Measurements from ENCODE around the gene PRRT3. TPM values are rescaled to one million over a fixed set of nuclear protein-coding genes. Genes with fewer than 3 reads are reported as not detected.

The PRRT3 gene
- total and polyA plus RNA-seq, 2 of the 4 experiments (the other 2 are of a cell fraction) = 0.72 to 4.2 TPM

DNA sequence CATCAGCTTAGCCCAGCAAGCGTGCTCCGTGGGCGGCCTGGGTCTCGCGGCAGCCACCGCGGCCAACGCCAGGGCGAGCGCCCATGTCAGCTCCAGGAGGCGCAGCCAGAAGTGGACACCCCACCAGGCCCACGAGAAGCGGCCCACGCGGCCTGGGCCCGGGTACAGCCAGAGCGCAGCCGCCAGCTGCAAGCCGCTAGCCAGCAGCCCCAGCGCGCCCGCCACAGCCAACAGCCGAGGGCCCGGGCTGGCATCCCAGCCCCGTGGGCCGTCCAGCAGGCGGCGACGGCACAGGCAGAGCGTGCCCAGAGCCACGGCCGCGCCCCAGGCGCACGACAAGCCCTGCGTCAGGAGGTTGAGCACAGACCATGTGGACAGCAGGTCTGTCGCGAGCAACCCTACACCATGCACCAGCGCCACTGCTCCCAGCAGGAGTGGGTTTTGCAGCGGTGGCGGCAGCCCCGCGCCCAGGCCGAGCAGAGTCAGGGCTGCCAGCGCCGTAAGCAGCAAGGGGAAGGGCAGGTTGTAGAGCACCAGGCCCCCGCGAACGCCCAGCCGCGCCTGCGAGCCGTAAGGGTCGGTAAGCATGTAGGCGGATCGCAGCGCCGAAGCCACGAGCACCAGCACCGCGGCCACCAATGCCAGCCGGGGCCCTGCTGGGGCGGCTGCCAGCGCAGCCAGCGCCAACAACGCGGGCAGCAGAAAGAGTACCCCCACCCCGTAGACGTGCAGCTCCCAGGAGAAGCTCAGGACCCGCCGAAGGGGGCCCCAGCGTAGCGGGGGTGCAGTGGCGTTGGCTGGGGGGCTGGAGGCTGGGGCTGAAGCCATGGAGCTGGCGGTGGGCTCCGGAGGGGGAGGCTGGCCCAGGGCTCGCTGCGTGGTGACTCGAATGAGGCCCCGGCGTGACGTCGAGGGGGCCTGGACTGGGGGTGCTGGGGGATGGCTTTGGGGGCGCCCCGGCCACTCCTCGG, 4.9 kb downstream of the PRRT3 start:
- intact Hi-C loops (cut with micrococcal nuclease) = no loop called here
- peak; percentile 33 for DNase-seq
- TF ChIP-seq NFE2L2 (IDR thresholded peaks at IDR 0.05; ENCODE audit: low read depth, low read length) (no peak), FOS (IDR thresholded peaks at IDR 0.05; ENCODE audit: low read depth, low read length) (no peak), MAZ (IDR thresholded peaks at IDR 0.05; ENCODE audit: borderline replicate concordance, low read depth, low read length) (no peak), RCOR1 (IDR thresholded peaks at IDR 0.05; ENCODE audit: insufficient replicate concordance, low read length) (no peak), MXI1 (IDR thresholded peaks at IDR 0.05; ENCODE audit: borderline replicate concordance, low read depth, low read length) (peak; percentile 59; the same call in 1 of the 2 replicates), RFX5 (IDR thresholded peaks at IDR 0.05; ENCODE audit: low read depth, low read length) (no peak), BHLHE40 (IDR thresholded peaks at IDR 0.05; ENCODE audit: low read depth, low read length) (no peak), RAD21 (IDR thresholded peaks at IDR 0.05; ENCODE audit: low read length) (peak; percentile 39), SMC3 (IDR thresholded peaks at IDR 0.05; ENCODE audit: low read depth, low read length) (peak; percentile 41), CEBPB (IDR thresholded peaks at IDR 0.05; ENCODE audit: low read depth, low read length) (no peak), POLR2A (IDR thresholded peaks at IDR 0.05; ENCODE audit: low read depth, low read length) (no peak)
- TF ChIP-seq, protein P1, sequence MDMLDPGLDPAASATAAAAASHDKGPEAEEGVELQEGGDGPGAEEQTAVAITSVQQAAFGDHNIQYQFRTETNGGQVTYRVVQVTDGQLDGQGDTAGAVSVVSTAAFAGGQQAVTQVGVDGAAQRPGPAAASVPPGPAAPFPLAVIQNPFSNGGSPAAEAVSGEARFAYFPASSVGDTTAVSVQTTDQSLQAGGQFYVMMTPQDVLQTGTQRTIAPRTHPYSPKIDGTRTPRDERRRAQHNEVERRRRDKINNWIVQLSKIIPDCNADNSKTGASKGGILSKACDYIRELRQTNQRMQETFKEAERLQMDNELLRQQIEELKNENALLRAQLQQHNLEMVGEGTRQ (IDR thresholded peaks at IDR 0.05; ENCODE audit: low read depth, low read length) = no peak
- TF ChIP-seq, protein P2, sequence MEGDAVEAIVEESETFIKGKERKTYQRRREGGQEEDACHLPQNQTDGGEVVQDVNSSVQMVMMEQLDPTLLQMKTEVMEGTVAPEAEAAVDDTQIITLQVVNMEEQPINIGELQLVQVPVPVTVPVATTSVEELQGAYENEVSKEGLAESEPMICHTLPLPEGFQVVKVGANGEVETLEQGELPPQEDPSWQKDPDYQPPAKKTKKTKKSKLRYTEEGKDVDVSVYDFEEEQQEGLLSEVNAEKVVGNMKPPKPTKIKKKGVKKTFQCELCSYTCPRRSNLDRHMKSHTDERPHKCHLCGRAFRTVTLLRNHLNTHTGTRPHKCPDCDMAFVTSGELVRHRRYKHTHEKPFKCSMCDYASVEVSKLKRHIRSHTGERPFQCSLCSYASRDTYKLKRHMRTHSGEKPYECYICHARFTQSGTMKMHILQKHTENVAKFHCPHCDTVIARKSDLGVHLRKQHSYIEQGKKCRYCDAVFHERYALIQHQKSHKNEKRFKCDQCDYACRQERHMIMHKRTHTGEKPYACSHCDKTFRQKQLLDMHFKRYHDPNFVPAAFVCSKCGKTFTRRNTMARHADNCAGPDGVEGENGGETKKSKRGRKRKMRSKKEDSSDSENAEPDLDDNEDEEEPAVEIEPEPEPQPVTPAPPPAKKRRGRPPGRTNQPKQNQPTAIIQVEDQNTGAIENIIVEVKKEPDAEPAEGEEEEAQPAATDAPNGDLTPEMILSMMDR (conservative IDR thresholded peaks at IDR 0.05; ENCODE audit: low read depth, low read length) = peak; percentile 42

More for the DNA sequence above, 4.9 kb downstream of the PRRT3 start:
- Histone ChIP-seq H2BK5ac (ENCODE audit: low read depth, low read length, poor library complexity, severe bottlenecking) (no peak overlapping the region), H4K20me1 (ENCODE audit: insufficient read depth, low read length) (no peaks in the 10 kb centered on the region; the same call in 1 of the 2 replicates), H3K14ac (replicated peaks; ENCODE audit: low read depth, low read length) (no peak overlapping the region), H2AK5ac (ENCODE audit: low read depth, low read length) (peak overlapping the region; percentile 71; the same call in 1 of the 2 replicates), H4K5ac (ENCODE audit: low read depth, low read length) (peak overlapping the region; percentile 51), H3K18ac (ENCODE audit: low read depth, low read length) (no peak overlapping the region; the same call in 1 of the 2 replicates), H3K4me1 (ENCODE audit: control insufficient read depth, insufficient read depth, low read length) (peaks cover 10% of the 10 kb centered on the region; the same call in 1 of the 2 replicates), H3K23ac (ENCODE audit: low read depth, low read length) (0 out of 2 replicates have a peak overlapping the region, but pooled peaks have one; percentile 55), H2AFZ (replicated peaks; ENCODE audit: low read length, poor library complexity) (peak overlapping the region; percentile 93), H3K9me3 (ENCODE audit: control insufficient read depth, insufficient read depth, low read length) (no peaks in the 10 kb centered on the region), H3K4me2 (ENCODE audit: low read depth, low read length) (peak overlapping the region; percentile 79), H2AK9ac (replicated peaks; ENCODE audit: low read depth, low read length, poor library complexity) (peak overlapping the region; percentile 92), H3K4ac (ENCODE audit: low read depth, low read length) (peak overlapping the region; percentile 78), H2BK120ac (ENCODE audit: low read depth, low read length) (peak overlapping the region; percentile 19), H3K36me3 (ENCODE audit: control insufficient read depth, insufficient read depth, low read length) (peaks cover 5% of the 10 kb centered on the region; the same call in 1 of the 2 replicates), H3K4me3 (ENCODE audit: insufficient read depth, low read depth, low read length) (peak overlapping the region; percentile 49), H2BK15ac (ENCODE audit: low read depth, low read length) (no peak overlapping the region), H4K8ac (ENCODE audit: low read depth in 2 of 2, low read length in 2 of 2) (peak overlapping the region in 1 of 2 experiments; percentile 86; a peak in 3 of 4 replicates), H3K9me1 (ENCODE audit: insufficient read depth, low read length) (peaks cover 8% of the 10 kb centered on the region; the same call in 1 of the 2 replicates), H3K9ac (ENCODE audit: low read depth, low read length) (peak overlapping the region; percentile 23), H3K27me3 (ENCODE audit: control insufficient read depth, insufficient read depth, low read length) (no peaks in the 10 kb centered on the region), H3K27ac (ENCODE audit: insufficient read depth, low read length) (no peak overlapping the region; the same call in 1 of the 2 replicates), H2BK20ac (ENCODE audit: low read depth, low read length) (no peak overlapping the region), H3K56ac (ENCODE audit: extremely low read depth, insufficient read depth, low read length) (no peak overlapping the region), H4K91ac (ENCODE audit: insufficient read depth, low read depth, low read length) (peak overlapping the region; percentile 43; the same call in 1 of the 2 replicates), H3K79me1 (ENCODE audit: low read depth in 1 of 2, low read length in 2 of 2) (no peaks in the 10 kb centered on the region)
- ChIA-PET POLR2A (ENCODE audit: unreplicated experiment) (interaction anchor here (0.5 kb wide), 1 partner anchor 103 kb away, joined by 3 read pairs; the partner anchor contains the start of gene RPUSD3), CTCF (interaction anchor here (0.6 to 1.5 kb wide), 7 partner anchors 8 to 227 kb away, joined by 3 to 14 read pairs (median 3); partner anchors contain the start of genes CRELD1 and RPUSD3)
- ATAC-seq (ENCODE audit: low read depth) = peak; percentile 57
- WGBS, 2 experiments (ENCODE audit: extremely low coverage in 2 of 2, insufficient read length in 1 of 2) = 28% methylated on average over 42 of the region's 86 CpGs; no CpG with 5 or more reads in 1 of the 2 experiments
- in situ Hi-C loops (cut with MboI; ENCODE audit: low sequenced_read_pairs) = no loop called here
- dilution Hi-C loops (cut with HindIII; ENCODE audit: low sequenced_read_pairs, unreplicated experiment) = no loop called here
- no TSS peak for BruUV-seq (replicated peaks)
